Activated naive CD8-positive, alpha-beta T cell treated with anti-CD3 and anti-CD28 coated beads, Interleukin-2, amount 50 U/mL, for 16 hours (primary cell): ENCODE measurements around the gene TNFAIP1.
"Not testable (repeated sequence)": the region's sequence is repeated elsewhere in the genome, so short reads cannot be mapped to it uniquely, and the experiment has no call there.

Experiments used
- DNase-seq: peaks from one replicate; pipeline ENCODE4 v3.0.0-alpha.2; 2020; ENCODE audit warnings: low read depth, low spot score

Gene TNFAIP1

GRCh38 chr17:28324781-28325180 lies 10.8 kb upstream of the TNFAIP1 start:
- no peak for DNase-seq

GRCh38 chr17:28325211-28325610 lies 10.3 kb upstream of the TNFAIP1 start:
- no peak for DNase-seq

- DNase-seq = no peak
Measured at GRCh38 chr17:28326114-28326513, 9.4 kb upstream of the TNFAIP1 start.

GRCh38 chr17:28327031-28327607 lies 8.4 kb upstream of the TNFAIP1 start:
- DNase-seq = no peak

- DNase-seq = no peak
Measured at GRCh38 chr17:28327709-28328108, 7.9 kb upstream of the TNFAIP1 start.

GRCh38 chr17:28328325-28328724 lies 7.2 kb upstream of the TNFAIP1 start:
- no peak for DNase-seq

- DNase-seq = no peak
Measured at GRCh38 chr17:28330671-28331070, 4.9 kb upstream of the TNFAIP1 start.

- no peak for DNase-seq
Measured at GRCh38 chr17:28331891-28332420, 3.6 kb upstream of the TNFAIP1 start.

- DNase-seq = no peak
Measured at GRCh38 chr17:28333083-28333746, 2.3 kb upstream of the TNFAIP1 start.

- DNase-seq = no peak
Measured at GRCh38 chr17:28334171-28334570, 1.4 kb upstream of the TNFAIP1 start.

- no peak for DNase-seq
Measured at GRCh38 chr17:28334666-28335200, 828 bp upstream of the TNFAIP1 start.

GRCh38 chr17:28335959-28336871 lies 654 bp downstream of the TNFAIP1 start:
- DNase-seq = no peak

GRCh38 chr17:28338056-28338768 lies 2.7 kb downstream of the TNFAIP1 start:
- DNase-seq = no peak

- not testable (repeated sequence) for DNase-seq
Measured at GRCh38 chr17:28338769-28339212, 3.2 kb downstream of the TNFAIP1 start.

- DNase-seq = no peak
Measured at GRCh38 chr17:28339431-28339830, 3.9 kb downstream of the TNFAIP1 start.

GRCh38 chr17:28340374-28340773 lies 4.8 kb downstream of the TNFAIP1 start:
- no peak for DNase-seq

- DNase-seq = no peak
Measured at GRCh38 chr17:28341516-28341915, 6.0 kb downstream of the TNFAIP1 start.

- DNase-seq = no peak
Measured at GRCh38 chr17:28342313-28342712, 6.8 kb downstream of the TNFAIP1 start.

GRCh38 chr17:28343491-28343932 lies 8.0 kb downstream of the TNFAIP1 start:
- DNase-seq = no peak

GRCh38 chr17:28344011-28344410 lies 8.4 kb downstream of the TNFAIP1 start:
- DNase-seq = no peak

- DNase-seq = no peak
Measured at GRCh38 chr17:28344435-28344901, 8.9 kb downstream of the TNFAIP1 start.
